Eye (tissue), 1 donor: ENCODE measurements around the gene GAREM1.

Experiments used
- DNase-seq: peaks from one replicate; pipeline ENCODE4 v3.0.0-alpha.2; 2015

GAREM1 gene

DNA sequence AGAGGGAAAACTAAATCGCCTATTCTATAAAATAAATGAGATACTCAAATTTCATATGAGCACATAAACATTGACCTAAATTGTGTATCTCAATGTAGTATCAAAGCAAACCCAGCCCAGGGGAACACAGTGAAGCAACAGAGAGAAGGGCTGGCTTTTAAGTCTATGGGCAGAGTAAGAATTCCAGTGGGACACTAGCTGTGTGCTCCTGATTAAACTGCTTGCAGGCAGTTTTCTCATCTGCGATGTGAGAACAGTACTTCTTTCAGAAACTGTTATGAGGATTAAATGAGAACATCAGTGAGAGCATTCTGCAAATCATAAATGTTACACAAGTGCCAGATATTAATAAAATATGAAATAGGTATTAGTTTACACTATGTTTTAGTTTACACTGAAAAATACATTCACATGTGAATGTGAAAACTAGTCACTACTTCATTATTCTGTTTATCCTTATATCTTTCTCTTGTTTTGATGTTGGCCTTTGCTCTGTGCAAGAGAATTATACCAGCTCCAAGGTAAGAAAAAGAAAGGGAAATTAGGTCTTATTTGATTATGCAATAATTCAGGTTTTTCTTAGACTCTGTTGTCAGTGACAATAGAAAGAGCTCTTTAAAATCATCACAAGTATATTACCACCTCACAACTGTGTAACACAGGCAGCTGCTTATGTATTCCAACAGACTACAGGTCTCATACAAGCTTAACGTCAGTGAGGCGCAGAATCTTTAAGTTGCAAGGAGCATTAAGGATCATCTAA, 47.5 kb downstream of the GAREM1 start:
- no peak for DNase-seq

DNA sequence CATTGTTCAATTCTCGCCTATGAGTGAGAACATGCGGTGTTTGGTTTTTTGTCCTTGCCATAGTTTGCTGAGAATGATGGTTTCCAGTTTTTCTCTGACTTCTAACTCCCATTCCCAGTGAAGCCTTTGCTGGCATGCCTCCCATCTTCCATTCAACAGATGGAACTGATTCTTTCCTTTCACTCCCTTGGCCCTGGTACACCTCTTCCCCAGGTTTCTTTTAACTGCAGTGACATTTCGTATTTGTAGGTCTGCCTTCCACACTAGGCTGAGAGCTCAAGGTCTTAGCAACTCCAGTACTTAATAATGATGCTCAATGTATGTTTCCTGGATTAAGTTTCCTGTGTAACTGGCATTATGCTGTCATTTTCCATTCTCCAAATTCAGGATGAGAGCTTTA, 48.5 kb downstream of the GAREM1 start:
- no peak for DNase-seq

DNA sequence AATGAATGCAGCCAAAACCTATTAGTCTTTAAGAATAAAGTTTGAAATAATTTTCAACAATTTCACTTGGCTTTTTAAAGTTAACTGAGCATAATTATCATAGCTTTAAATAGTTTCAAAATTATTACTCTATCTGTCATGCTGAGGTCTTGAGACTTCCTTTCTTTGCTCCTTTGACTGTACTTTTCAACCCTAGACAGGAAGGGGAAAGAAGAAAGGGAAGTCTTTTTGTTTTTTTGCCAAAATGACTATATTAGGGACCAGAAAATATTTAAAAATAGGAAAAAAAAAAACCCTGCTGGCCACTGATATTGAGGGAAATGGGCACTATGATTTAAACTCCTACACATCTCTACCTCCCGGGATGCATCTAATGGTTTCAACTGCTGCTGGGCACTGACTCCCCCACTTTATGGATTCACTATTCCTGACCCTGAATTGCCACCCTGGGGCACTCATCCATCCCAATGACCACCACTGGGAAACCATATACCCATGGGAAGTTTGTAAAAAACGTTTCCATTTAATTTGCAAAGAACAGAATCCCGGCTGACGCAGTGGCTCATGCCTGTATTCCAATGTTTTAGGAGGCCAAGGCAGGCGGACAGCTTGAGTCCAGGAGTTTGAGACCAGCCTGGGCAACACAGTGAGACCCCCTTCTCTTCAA, 50.5 kb downstream of the GAREM1 start:
- DNase-seq = no peak

DNA sequence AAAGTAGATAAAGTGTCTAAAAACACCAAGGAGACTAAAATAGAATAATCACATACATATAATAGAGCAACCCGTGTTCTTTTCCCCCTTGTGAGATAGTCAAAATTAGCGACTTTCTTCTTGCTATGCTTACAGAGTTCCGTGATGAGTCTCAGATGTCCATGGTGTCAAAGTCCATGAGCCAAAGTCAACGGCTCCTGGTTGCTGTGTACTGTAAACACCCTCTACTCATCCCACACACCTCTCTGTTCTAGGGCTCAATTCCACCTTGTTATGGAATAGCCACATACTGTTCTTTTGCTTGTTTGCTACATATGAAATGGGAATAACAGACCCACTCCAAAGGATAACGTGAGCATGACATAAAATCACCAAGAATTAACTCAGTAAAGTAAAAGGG, 52.5 kb downstream of the GAREM1 start:
- no peak for DNase-seq

DNA sequence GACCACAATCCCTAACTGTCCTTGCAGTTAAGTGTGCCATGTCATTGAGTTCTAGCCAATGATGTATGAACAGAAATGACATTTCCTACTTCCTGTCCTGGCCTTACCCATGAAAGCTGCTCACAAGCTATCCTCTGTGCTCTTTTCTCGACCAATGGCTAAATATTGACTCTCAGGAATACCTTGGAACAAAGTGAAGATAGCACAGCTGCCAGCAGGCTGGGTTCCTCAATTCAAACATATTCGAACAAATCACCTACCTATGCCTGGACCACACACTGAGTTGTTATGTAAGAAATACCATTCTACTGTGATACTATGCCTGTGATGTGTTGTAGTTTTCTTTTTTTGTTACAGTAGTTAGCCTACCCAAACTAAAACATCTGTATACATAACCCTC, 65.1 kb downstream of the GAREM1 start:
- no peak for DNase-seq

DNA sequence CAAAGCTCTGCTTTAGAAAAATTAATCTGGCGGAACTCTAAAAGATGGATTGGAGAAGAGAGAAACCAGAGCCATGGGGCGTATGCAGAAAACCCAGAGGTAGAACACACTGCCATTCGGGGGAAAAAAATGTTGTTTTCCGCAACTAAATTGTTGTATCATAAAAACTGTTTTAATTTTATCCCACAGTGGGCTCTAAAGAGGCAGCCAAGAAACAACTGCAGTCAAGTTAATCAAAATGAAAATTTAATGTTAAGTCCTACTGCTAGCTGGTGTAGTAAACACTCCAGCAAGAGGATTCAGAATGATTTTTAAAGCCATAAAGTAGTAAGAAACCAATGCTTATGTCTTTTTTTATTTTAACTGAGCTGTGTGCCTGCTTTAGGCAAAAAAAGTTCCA, 69.1 kb downstream of the GAREM1 start:
- no peak for DNase-seq

DNA sequence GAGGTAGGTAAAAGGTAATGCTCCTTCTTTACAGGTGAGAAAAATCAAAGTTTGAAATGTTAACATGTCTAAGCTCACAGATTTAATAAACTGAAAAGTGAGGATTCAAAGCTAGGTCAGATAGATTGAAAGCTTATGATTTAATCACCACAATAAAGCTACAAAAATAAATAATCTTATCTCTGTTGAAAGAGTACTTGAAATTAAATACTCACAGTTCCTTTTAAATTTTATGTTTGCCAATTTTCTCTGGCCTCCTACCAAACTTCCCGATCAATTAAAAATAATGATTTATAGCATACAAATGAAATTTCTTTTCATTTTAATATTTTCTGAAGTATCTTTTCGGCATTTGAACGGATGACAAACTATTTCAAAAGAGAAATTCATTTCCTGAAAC, 77.3 kb downstream of the GAREM1 start:
- no peak for DNase-seq

DNA sequence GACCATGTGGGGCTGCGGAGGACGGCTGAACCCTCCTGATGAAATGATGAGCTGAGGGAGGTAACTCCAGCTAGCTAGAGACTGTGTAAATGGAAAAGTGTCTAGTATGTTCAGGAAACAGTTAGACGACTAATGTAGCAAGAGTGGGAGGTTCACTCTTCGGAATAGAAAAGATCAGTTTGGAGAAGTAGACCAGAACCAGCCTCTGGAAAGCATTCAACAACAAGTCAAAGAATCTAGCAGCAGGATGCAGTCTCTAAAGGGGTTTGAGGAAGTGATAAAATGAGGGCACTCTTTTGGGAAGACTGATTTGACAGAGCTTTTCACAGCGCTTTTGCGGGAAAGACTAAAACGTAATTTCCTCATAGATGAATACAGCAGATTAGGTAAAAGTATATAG, 79.6 kb downstream of the GAREM1 start:
- DNase-seq = no peak

DNA sequence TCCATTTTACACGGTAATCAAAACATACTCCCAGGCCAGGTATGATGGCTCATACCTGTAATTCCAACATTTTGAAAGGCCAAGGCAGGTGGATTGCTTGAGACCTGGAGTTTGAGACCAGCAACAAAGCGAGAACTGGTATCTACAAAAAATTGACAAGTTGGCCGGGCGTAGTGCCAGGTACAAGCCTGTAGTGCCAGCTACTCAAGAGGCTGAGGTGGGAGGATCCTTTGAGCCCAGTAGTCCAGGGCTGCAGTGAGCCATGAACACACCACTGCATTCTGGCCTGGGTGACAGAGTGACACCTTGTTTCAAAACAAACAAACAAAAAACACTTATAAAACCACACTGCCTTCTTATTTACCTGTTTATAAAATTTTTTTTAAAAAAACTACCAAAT, 80.8 kb downstream of the GAREM1 start:
- DNase-seq = no peak

DNA sequence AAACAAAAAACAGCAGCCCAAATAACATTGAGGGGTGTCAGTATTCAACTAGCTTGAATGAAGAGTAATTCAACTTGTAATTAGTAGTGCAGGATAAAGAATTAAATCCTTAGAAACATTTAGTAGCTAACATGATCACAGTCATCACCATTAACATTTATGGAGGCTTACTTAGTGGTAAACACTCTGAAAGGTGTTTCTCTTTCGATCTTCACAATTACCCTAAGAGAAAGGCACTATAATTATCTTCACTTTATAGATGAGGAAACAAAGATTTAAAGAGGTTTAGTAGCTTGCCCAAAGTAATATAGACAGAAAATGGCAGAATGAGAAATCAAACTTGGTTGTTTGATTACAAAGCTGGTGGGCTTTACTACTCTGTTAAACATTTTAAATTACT, 81.5 kb downstream of the GAREM1 start:
- DNase-seq = no peak

DNA sequence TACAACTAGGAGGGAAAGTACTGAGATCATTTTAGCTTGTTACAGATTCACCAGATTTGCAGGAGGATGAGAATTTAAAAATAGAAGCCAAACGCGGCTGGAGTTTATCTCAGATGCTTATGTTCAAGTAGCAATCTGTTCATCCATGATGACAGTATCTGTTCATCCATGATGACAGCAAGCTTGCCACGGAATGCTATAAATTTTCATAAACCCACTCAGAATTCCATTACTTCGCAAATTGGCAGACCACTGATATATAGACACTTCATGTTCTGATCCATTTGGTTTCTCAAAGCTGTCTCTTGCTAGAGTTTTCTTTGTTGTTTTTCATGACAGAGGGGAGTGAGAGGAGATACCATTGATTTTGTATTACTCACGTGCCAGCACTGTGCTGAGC, 84.2 kb downstream of the GAREM1 start:
- DNase-seq = peak; percentile 66

DNA sequence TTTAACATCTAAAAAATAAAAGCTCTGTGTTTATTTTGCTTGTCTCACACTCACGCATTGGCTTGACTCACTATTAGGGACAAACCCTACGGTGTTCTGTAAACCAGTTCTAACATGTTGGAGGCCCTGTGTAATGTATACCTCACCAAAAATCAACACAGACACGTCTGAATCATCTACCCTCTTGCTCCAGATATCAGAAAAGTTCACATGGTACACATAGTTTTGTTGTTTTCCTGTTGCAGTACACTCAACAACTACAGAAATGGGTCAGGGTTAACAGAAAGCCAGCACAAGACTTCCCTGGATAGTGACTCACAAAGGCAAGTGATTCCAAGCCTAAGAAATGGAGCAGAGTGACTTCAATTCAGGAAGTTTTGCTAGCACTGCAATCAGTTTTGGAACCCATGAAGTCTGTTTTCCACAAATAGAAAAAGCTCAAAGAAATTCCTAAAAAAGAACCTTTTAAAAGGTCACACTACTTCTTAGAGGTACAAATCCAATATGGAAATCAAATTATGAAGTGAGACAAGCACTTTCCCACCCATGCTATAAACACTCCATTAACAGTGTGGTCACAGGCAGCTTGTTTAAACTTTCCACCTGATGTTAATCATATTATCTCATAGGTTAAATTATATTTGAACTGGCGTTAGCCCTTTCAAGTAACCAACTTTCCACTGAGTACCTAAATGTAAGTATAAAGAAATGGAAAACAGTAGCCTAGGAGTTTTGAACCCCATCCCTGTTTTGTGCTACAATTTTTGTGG, 87.4 kb downstream of the GAREM1 start:
- DNase-seq = no peak

DNA sequence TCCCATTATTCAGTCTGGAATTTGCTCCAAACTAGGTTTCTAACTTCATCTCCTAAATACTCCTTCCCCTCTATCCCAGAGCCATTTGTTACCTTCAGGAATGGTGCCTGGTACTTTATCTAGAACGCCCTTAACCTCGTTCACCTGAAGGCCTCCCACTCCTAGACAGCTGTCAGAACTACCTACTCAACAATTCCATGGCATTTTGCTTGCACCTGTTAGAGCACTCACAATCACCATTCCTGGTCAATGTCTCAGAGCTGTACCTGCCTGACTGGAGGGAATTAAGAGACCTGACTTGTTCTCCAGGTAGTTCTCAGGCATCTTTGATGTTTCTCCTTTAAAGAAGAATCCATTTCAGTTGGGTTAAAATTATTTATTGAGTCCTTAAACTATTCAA, 88.9 kb downstream of the GAREM1 start:
- no peak for DNase-seq

DNA sequence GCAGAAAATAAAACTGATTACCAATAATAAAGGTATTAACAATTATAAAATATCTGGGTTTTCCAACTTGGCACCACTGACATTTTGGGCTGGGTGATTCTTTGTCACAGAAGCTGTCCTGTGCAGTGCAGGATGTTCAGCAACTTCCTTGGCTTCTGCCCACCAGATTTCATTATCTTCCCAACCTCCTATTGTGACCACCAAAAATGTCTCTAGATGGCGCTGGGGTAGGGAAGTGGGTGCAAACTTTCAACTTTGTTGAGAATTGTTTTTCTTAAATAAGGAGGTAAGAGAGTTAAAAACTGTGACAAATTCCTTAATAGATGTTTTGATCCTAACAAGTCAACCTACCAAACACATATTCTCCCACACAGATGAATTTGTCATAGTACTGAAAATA, 90.1 kb downstream of the GAREM1 start:
- DNase-seq = no peak

DNA sequence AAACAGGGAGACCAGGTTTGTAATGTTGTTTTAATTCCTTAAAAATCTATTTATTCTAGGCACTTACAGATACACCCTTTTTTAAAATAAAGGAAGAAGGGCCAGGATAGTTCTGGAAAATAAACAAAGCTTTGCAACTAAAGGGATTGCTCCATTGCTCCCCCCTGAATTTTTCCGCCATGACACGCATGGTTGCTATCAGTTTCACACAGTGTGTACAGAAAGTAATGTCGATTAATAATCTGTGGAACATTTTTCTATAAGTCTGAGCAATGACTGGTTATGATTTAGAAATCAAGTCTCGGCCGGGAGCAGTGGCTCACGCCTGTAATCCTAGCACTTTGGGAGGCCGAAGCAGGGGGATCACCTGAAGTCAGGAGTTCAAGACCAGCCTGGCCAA, 90.8 kb downstream of the GAREM1 start:
- no peak for DNase-seq

DNA sequence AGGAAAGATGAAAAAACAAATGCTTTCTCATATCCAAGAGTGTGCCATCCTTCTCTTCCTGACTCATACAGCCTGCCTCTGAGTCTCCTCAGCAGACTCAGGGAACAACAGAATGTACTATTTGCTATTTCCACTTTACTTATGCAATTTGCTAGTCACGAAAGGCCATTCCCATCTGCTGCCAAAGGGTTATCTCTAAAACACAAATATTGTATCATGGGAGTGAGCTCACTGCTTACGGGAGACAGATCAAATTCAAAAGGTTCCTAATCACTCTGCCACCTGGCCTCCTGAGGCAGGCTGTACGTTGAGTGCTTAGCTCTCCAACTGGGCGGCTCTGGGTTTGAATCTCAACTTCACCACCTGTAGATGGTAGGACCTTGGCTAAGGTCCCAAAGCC, 92.0 kb downstream of the GAREM1 start:
- DNase-seq = no peak

DNA sequence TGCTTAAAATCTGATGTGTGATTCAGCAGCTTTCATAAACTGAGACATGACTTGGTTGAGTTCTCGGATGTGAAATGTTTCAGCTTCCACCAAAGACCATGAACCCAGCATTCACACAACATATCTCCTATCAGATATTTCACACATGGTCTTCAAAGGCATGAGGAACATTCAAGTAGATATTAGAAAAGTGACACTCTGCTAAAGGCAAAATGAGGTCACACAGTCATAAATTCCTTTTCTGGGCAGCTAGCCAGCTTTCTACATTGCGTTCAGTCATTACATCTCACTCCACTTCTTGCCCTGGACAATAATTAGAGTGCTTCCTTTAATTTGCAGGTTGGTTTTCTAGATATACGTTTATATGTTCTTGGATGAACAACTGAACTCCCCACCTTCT, 96.7 kb downstream of the GAREM1 start:
- DNase-seq = peak; percentile 62

DNA sequence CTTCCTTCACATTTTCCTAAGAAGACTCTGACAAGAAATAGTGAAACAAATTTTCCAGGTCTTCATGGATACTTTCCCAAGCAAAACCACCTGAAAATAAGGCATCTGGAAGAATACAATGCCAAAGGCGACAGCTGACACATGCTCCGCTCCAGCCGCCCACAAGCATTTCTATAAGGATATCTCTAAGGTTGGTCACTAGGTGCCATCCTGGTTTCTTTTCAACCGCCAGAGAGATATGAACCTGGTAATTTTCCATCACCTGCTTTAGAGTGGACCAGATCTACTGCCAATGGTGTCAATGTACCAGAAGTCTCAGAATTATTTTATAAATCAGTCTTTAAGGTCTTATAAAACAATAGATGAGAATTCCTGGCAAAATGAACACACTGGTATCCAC, 97.2 kb downstream of the GAREM1 start:
- DNase-seq = no peak

DNA sequence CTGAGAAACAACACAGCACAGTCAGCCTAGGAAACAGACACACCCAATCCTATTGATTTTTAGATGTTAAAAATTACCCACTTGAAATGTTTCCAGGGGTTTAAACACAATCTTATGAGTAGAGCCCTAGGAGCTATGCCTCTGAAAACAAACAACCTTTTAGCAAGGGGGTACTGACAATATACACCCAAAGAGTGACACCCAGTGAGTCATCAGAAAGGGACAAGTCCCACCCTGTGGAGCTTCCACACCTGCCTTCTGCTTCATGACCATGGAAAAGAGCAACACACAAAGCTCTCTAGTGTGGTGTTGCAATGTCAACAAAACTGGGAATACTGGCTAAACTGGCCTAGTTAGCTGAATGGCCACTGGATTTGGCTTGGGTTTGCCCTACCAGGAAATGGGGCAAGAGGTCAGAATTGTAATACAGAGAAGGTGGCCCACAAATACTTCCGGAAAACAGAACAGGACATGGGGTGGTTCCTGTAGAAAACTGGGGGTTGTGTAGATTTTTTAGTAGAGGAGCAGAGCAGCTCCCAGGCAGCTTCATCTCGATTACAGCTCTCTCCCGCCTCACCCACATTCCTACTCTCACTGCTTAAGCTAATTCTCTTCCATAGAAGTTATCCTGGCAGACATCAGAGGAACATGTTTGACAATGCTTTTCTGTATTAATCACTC, 98.2 kb downstream of the GAREM1 start:
- no peak for DNase-seq

DNA sequence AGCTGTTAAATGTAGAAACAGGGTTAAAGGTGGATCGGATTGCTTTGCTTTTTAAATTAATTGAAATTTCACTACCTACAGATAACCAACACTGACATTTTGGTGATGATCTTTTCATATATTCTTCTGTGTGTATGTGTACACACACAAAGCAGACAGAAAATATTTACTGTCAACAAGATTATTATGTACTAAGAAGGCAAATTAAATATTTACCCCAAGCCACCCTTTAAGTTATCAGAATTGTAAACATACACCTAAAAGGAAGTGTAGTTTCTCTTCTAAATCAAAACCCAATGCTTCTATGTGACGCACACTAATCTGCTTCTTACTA, 98.7 kb downstream of the GAREM1 start:
- DNase-seq = no peak

DNA sequence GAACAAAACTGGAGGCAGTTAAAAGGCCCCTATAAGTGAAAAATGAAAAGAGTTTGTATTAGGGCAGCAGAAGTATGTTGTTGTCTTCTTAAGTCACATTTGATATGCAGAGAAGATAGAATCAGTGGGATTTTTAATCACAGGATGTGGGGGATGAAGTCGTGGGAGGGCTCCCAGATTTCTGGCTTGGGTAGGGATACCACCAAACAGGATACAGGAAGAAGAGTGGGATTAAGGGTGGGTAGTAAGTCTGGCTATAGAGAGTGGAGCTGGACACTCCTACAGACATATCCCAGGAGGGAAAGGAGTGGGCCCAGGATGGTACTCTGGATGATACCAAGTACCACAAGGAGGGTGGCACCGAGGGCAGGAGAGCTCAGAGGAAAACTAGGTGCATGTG, 99.3 kb downstream of the GAREM1 start:
- DNase-seq = no peak

DNA sequence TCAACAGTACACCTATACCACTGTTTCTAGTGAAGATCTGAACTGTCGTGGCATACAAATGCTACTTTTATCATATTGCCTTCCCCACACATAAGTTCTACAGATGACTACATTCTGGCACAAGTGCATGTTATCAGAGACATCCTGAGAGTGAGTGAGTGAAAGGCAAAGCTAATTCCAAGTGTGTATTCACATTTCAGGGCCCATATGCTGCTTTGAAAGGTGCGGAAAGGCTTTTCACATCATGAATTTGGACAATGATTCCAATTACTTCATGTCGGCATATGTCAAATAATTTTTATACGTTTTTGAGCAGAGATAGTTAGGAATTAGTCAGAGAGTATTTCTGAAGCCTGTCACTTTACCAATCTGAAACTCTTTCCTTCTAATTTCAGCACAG, 101.7 kb downstream of the GAREM1 start:
- DNase-seq = no peak

DNA sequence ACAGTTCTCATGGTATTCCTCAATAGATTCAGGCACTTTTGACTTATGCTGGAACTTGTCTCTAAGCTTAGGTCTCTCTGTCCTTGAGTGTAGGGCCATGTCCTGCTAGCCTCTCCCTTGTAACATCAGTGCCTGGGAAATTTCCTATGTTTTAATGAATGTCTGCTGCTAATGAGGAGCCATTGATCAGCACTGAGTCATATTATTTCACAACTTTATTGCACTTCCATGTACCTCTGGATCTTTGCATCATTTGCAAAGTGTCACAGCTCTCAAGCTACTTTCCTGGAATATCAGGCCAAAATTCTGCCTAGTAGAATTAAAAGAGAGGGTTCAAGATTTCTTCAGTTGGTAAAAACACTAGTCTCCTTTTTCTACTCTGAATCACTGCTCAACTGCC, 102.5 kb downstream of the GAREM1 start:
- DNase-seq = no peak
